ENCODE measurements around the gene SNTG2.

The SNTG2 gene

GRCh38 chr2:1157107-1157506 lies 206.5 kb downstream of the SNTG2 start:
- no peak overlapping the region for H3K27ac ChIP-seq
- TF ChIP-seq CTCF (IDR thresholded peaks at IDR 0.05) (no peak), ZFX (IDR thresholded peaks at IDR 0.05; ENCODE audit: borderline replicate concordance) (no peak)

- TF ChIP-seq CTCF (IDR thresholded peaks at IDR 0.05) (no peak), ZFX (IDR thresholded peaks at IDR 0.05; ENCODE audit: borderline replicate concordance) (no peak)
These were observed 208.4 kb downstream of the SNTG2 start for GRCh38 chr2:1159013-1159412.

GRCh38 chr2:1162246-1162645 lies 211.6 kb downstream of the SNTG2 start:
- TF ChIP-seq CTCF (IDR thresholded peaks at IDR 0.05) (no peak), ZFX (IDR thresholded peaks at IDR 0.05; ENCODE audit: borderline replicate concordance) (no peak)
- no peak overlapping the region for H3K27ac ChIP-seq

More at GRCh38 chr2:1159013-1159412, 208.4 kb downstream of the SNTG2 start:
- no peak overlapping the region for H3K27ac ChIP-seq

GRCh38 chr2:1162768-1163584 lies 212.3 kb downstream of the SNTG2 start:
- no peak overlapping the region for H3K27ac ChIP-seq
- TF ChIP-seq CTCF (IDR thresholded peaks at IDR 0.05) (no peak), ZFX (IDR thresholded peaks at IDR 0.05; ENCODE audit: borderline replicate concordance) (no peak)

GRCh38 chr2:1166976-1167375 lies 216.3 kb downstream of the SNTG2 start:
- TF ChIP-seq CTCF (IDR thresholded peaks at IDR 0.05) (no peak), ZFX (IDR thresholded peaks at IDR 0.05; ENCODE audit: borderline replicate concordance) (no peak)
- no peak overlapping the region for H3K27ac ChIP-seq

- H3K27ac ChIP-seq = no peak overlapping the region
- TF ChIP-seq ZFX (IDR thresholded peaks at IDR 0.05; ENCODE audit: borderline replicate concordance) = no peak
- TF ChIP-seq CTCF (IDR thresholded peaks at IDR 0.05) = no peak
These were observed 218.2 kb downstream of the SNTG2 start for GRCh38 chr2:1168846-1169245.

GRCh38 chr2:1169291-1169949 lies 218.8 kb downstream of the SNTG2 start:
- TF ChIP-seq CTCF (IDR thresholded peaks at IDR 0.05) (no peak), ZFX (IDR thresholded peaks at IDR 0.05; ENCODE audit: borderline replicate concordance) (no peak)
- H3K27ac ChIP-seq = no peak overlapping the region

Measured in 22Rv1 (cell line).